ENCODE data around the gene PPM1L.

PPM1L gene

GRCh38 chr3:160753953-160754352, 2.1 kb upstream of the PPM1L start:
- Mint-ChIP-seq H3K4me1 (ENCODE audit: low read depth) (peaks cover 28% of the 10 kb centered on the region), H3K27ac (peak overlapping the region; percentile 94), H3K36me3 (ENCODE audit: low read depth) (no peaks in the 10 kb centered on the region), H3K4me3 (peak overlapping the region; percentile 93), H3K9me3 (no peaks in the 10 kb centered on the region), H3K27me3 (peaks cover 15% of the 10 kb centered on the region)

- H3K4me3 Mint-ChIP-seq, result peak overlapping the region; percentile 93
- H3K9me3 Mint-ChIP-seq, result no peaks in the 10 kb centered on the region
- H3K4me1 Mint-ChIP-seq (ENCODE audit: low read depth), result peaks cover 28% of the 10 kb centered on the region
- peak overlapping the region; percentile 94 for H3K27ac Mint-ChIP-seq
- peaks cover 20% of the 10 kb centered on the region for H3K27me3 Mint-ChIP-seq
- H3K36me3 Mint-ChIP-seq (ENCODE audit: low read depth), result no peaks in the 10 kb centered on the region
Observed at GRCh38 chr3:160754371-160754854, 1.6 kb upstream of the PPM1L start.

- Mint-ChIP-seq H3K27ac (peak overlapping the region; percentile 94), H3K4me1 (ENCODE audit: low read depth) (peaks cover 28% of the 10 kb centered on the region), H3K4me3 (peak overlapping the region; percentile 93), H3K9me3 (no peaks in the 10 kb centered on the region), H3K27me3 (peaks cover 24% of the 10 kb centered on the region), H3K36me3 (ENCODE audit: low read depth) (no peaks in the 10 kb centered on the region)
Observed at GRCh38 chr3:160754855-160755747, 930 bp upstream of the PPM1L start.

GRCh38 chr3:160757233-160758106, 1.4 kb downstream of the PPM1L start:
- Mint-ChIP-seq H3K4me3 (peak overlapping the region; percentile 93), H3K9me3 (no peaks in the 10 kb centered on the region), H3K36me3 (ENCODE audit: low read depth) (no peaks in the 10 kb centered on the region), H3K27ac (no peak overlapping the region), H3K4me1 (ENCODE audit: low read depth) (peaks cover 28% of the 10 kb centered on the region), H3K27me3 (peaks cover 28% of the 10 kb centered on the region)

GRCh38 chr3:160758929-160759577, 3.0 kb downstream of the PPM1L start:
- H3K36me3 Mint-ChIP-seq (ENCODE audit: low read depth), result no peaks in the 10 kb centered on the region
- peaks cover 32% of the 10 kb centered on the region for H3K27me3 Mint-ChIP-seq
- no peak overlapping the region for H3K4me3 Mint-ChIP-seq
- H3K4me1 Mint-ChIP-seq (ENCODE audit: low read depth), result peaks cover 26% of the 10 kb centered on the region
- no peaks in the 10 kb centered on the region for H3K9me3 Mint-ChIP-seq
- no peak overlapping the region for H3K27ac Mint-ChIP-seq

GRCh38 chr3:160763073-160763472, 7.0 kb downstream of the PPM1L start:
- Mint-ChIP-seq H3K4me3 (no peak overlapping the region), H3K27me3 (peaks cover 19% of the 10 kb centered on the region), H3K9me3 (no peaks in the 10 kb centered on the region), H3K4me1 (ENCODE audit: low read depth) (peaks cover under 1% of the 10 kb centered on the region), H3K36me3 (ENCODE audit: low read depth) (no peaks in the 10 kb centered on the region), H3K27ac (no peak overlapping the region)

- Mint-ChIP-seq H3K4me1 (ENCODE audit: low read depth) (no peaks in the 10 kb centered on the region), H3K4me3 (no peak overlapping the region), H3K27me3 (peaks cover 12% of the 10 kb centered on the region), H3K36me3 (ENCODE audit: low read depth) (no peaks in the 10 kb centered on the region), H3K27ac (no peak overlapping the region), H3K9me3 (no peaks in the 10 kb centered on the region)
Observed at GRCh38 chr3:160765211-160765610, 9.2 kb downstream of the PPM1L start.

- no peak overlapping the region for H3K27ac Mint-ChIP-seq
- no peaks in the 10 kb centered on the region for H3K9me3 Mint-ChIP-seq
Observed at GRCh38 chr3:160768031-160768430, 12.0 kb downstream of the PPM1L start.

GRCh38 chr3:160768918-160769317, 12.9 kb downstream of the PPM1L start:
- Mint-ChIP-seq H3K4me1 (ENCODE audit: low read depth) (peaks cover 3% of the 10 kb centered on the region), H3K27me3 (peaks cover 4% of the 10 kb centered on the region), H3K36me3 (ENCODE audit: low read depth) (no peaks in the 10 kb centered on the region), H3K27ac (no peak overlapping the region), H3K9me3 (no peaks in the 10 kb centered on the region), H3K4me3 (no peak overlapping the region)

More at GRCh38 chr3:160768031-160768430, 12.0 kb downstream of the PPM1L start:
- Mint-ChIP-seq H3K36me3 (ENCODE audit: low read depth) (no peaks in the 10 kb centered on the region), H3K4me3 (no peak overlapping the region), H3K27me3 (peaks cover 8% of the 10 kb centered on the region), H3K4me1 (ENCODE audit: low read depth) (no peaks in the 10 kb centered on the region)

GRCh38 chr3:160771811-160772459, 15.9 kb downstream of the PPM1L start:
- Mint-ChIP-seq H3K27me3 (peaks cover 4% of the 10 kb centered on the region), H3K27ac (no peak overlapping the region), H3K36me3 (ENCODE audit: low read depth) (no peaks in the 10 kb centered on the region), H3K4me1 (ENCODE audit: low read depth) (peaks cover 7% of the 10 kb centered on the region), H3K9me3 (no peaks in the 10 kb centered on the region), H3K4me3 (no peak overlapping the region)

- Mint-ChIP-seq H3K36me3 (ENCODE audit: low read depth) (no peaks in the 10 kb centered on the region), H3K4me1 (ENCODE audit: low read depth) (peaks cover 7% of the 10 kb centered on the region), H3K9me3 (no peaks in the 10 kb centered on the region), H3K4me3 (no peak overlapping the region), H3K27me3 (peaks cover 4% of the 10 kb centered on the region), H3K27ac (no peak overlapping the region)
Observed at GRCh38 chr3:160773722-160774121, 17.7 kb downstream of the PPM1L start.

GRCh38 chr3:160774172-160774571, 18.1 kb downstream of the PPM1L start:
- H3K27me3 Mint-ChIP-seq, result peaks cover under 1% of the 10 kb centered on the region
- H3K4me1 Mint-ChIP-seq (ENCODE audit: low read depth), result peaks cover 7% of the 10 kb centered on the region
- no peak overlapping the region for H3K4me3 Mint-ChIP-seq
- H3K27ac Mint-ChIP-seq, result no peak overlapping the region
- no peaks in the 10 kb centered on the region for H3K36me3 Mint-ChIP-seq (ENCODE audit: low read depth)
- no peaks in the 10 kb centered on the region for H3K9me3 Mint-ChIP-seq

- no peaks in the 10 kb centered on the region for H3K9me3 Mint-ChIP-seq
- H3K27ac Mint-ChIP-seq, result no peak overlapping the region
- peaks cover 7% of the 10 kb centered on the region for H3K4me1 Mint-ChIP-seq (ENCODE audit: low read depth)
- H3K27me3 Mint-ChIP-seq, result no peaks in the 10 kb centered on the region
- no peak overlapping the region for H3K4me3 Mint-ChIP-seq
- H3K36me3 Mint-ChIP-seq (ENCODE audit: low read depth), result no peaks in the 10 kb centered on the region
Observed at GRCh38 chr3:160778480-160778879, 22.4 kb downstream of the PPM1L start.

- Mint-ChIP-seq H3K4me1 (ENCODE audit: low read depth) (peaks cover 2% of the 10 kb centered on the region), H3K36me3 (ENCODE audit: low read depth) (no peaks in the 10 kb centered on the region), H3K4me3 (no peak overlapping the region), H3K27me3 (no peaks in the 10 kb centered on the region), H3K27ac (no peak overlapping the region), H3K9me3 (no peaks in the 10 kb centered on the region)
Observed at GRCh38 chr3:160779040-160779439, 23.0 kb downstream of the PPM1L start.

Data from stimulated activated naive CD8-positive, alpha-beta T cell treated with anti-CD3 and anti-CD28 coated beads, Interleukin-15, Interleukin-2, amounts not matched to agents 100 ng/mL and 50 ng/mL, for 24 hours (primary cell).